PFSK-1 (cell line): ENCODE measurements around the gene RCAN3.

ENCODE experiments used
- FOXP2 ChIP-seq: optimal IDR thresholded peaks from 2 replicates; pipeline ENCODE3; 2011; ENCODE audit warnings: borderline replicate concordance, control low read depth, inconsistent platforms; ENCODE audit not compliant: insufficient read depth; ENCODE audit errors: extremely low read length, extremely low read depth
- POLR2AphosphoS5 ChIP-seq: IDR thresholded peaks from 2 replicates; pipeline ENCODE4 v1.6.1; 2012; ENCODE audit warnings: low read depth, mild to moderate bottlenecking, control low read depth, low read length, moderate library complexity
- REST ChIP-seq, 2 experiments: IDR thresholded peaks; 2 replicates each; pipeline versions ENCODE4 v1.6.1 to v1.8.0; 2011 to 2012; ENCODE audit warnings: low read depth in 2 of 2, low read length in 2 of 2, control low read depth in 1 of 2, inconsistent platforms in 1 of 2, mild to moderate bottlenecking in 1 of 2, moderate library complexity in 1 of 2; ENCODE audit not compliant: insufficient read depth in 1 of 2
- SIN3A ChIP-seq: IDR thresholded peaks from 2 replicates; pipeline ENCODE4 v1.6.1; 2012; ENCODE audit warnings: mild to moderate bottlenecking, low read length, moderate library complexity, borderline replicate concordance; ENCODE audit not compliant: insufficient read depth
- TAF1 ChIP-seq: IDR thresholded peaks from 2 replicates; pipeline ENCODE4 v1.6.1; 2012; ENCODE audit warnings: low read length, control low read depth, borderline replicate concordance; ENCODE audit not compliant: insufficient read depth

Gene RCAN3

GRCh38 chr1:24586970-24587820, 84.6 kb downstream of the RCAN3 start:
- no peak for TF ChIP-seq SIN3A
- TF ChIP-seq REST (IDR thresholded peaks at IDR 0.05; ENCODE audit: insufficient read depth in 1 of 2, low read depth in 2 of 2, low read length in 2 of 2), result no peak
- no peak for TF ChIP-seq POLR2AphosphoS5
- no peak for TF ChIP-seq TAF1
- no peak for TF ChIP-seq FOXP2

GRCh38 chr1:24588573-24588972, 85.9 kb downstream of the RCAN3 start:
- no peak for TF ChIP-seq POLR2AphosphoS5
- TF ChIP-seq REST (IDR thresholded peaks at IDR 0.05; ENCODE audit: insufficient read depth in 1 of 2, low read depth in 2 of 2, low read length in 2 of 2), result no peak
- no peak for TF ChIP-seq TAF1

- TF ChIP-seq REST (IDR thresholded peaks at IDR 0.05; ENCODE audit: insufficient read depth in 1 of 2, low read depth in 2 of 2, low read length in 2 of 2) (no peak), FOXP2 (no peak), TAF1 (no peak), POLR2AphosphoS5 (no peak), SIN3A (no peak)
These were observed 86.6 kb downstream of the RCAN3 start for GRCh38 chr1:24589200-24589599.
